ENCODE results near the gene OR51A4. TPM values are rescaled to one million over a fixed set of nuclear protein-coding genes. Genes with fewer than 3 reads are reported as not detected.

OR51A4 gene
- total and polyA plus RNA-seq, 10 of the 15 experiments (the other 5 are each of a cell fraction or from before 2014, with no cell fraction given): not detected

GRCh38 chr11:4924239-4924638 lies 23.2 kb downstream of the OR51A4 start, which contains the start of gene OR51G1 (continued):
- TF ChIP-seq ETV6 (conservative IDR thresholded peaks at IDR 0.05 in 1 of 2, IDR thresholded peaks at IDR 0.05 in 1 of 2; ENCODE audit: borderline replicate concordance in 1 of 2, low read depth in 1 of 2) (no peak), BRCA1 (IDR thresholded peaks at IDR 0.05; ENCODE audit: low read depth, low read length) (no peak)

DNA sequence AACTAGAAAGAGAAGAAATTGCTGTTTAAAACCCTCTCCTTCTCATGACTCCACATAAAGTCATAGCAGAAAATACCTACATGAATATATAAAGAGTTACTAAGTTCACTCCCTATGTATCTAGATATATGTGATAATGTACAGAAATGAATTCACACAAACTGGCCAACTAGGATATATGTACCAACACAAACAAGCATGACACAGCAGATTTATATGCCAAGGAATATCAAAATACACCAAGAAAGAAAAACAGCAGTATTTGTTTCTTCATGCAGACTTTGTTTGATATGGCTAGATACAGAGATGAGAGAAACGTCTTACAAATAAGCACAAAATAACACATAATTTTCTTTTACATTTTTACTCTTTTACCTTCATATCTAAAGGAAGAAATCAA lies 25.1 kb downstream of the OR51A4 start:
- ChIA-PET RAD21 (ENCODE audit: unreplicated experiment) (no interaction called here), POLR2A (no interaction called here), CTCF (no interaction called here), SMC1A (ENCODE audit: uncharacterized antibody, unreplicated experiment) (no interaction called here)
- Histone ChIP-seq H2AFZ (ENCODE audit: control insufficient read depth, low read depth, low read length) (no peak overlapping the region), H3K9ac (ENCODE audit: control insufficient read depth, insufficient read depth, low read length) (no peak overlapping the region), H3K27me3 (replicated peaks in 1 of 2; ENCODE audit: control insufficient read depth in 2 of 2, insufficient read depth in 2 of 2, low read length in 1 of 2) (no peaks in the 10 kb centered on the region), H3K4me3 (no peak overlapping the region), H3K36me3 (ENCODE audit: control insufficient read depth in 2 of 2, insufficient read depth in 2 of 2, low read length in 1 of 2) (no peaks in the 10 kb centered on the region), H4K20me1 (ENCODE audit: control insufficient read depth, insufficient read depth) (no peaks in the 10 kb centered on the region), H3K4me2 (ENCODE audit: control insufficient read depth, insufficient read depth) (no peak overlapping the region), H3K4me1 (ENCODE audit: control insufficient read depth, insufficient read depth, low read length) (no peaks in the 10 kb centered on the region), H3K27ac (ENCODE audit: control insufficient read depth, insufficient read depth) (no peak overlapping the region), H3K9me3 (replicated peaks; ENCODE audit: control insufficient read depth, insufficient read depth, low read length) (no peaks in the 10 kb centered on the region), H3K79me2 (ENCODE audit: control insufficient read depth, insufficient read depth, low read length) (no peaks in the 10 kb centered on the region)
- in situ Hi-C loops (cut with MboI) (no loop called here), intact Hi-C loops (cut with micrococcal nuclease; ENCODE audit: unreplicated experiment) (no loop called here)
- BruUV-seq (replicated peaks): no TSS peak
- ATAC-seq (no peak), FAIRE-seq (no peak), DNase-seq (ENCODE audit: low read depth, low spot score) (no peak)
- TF ChIP-seq, protein P1, sequence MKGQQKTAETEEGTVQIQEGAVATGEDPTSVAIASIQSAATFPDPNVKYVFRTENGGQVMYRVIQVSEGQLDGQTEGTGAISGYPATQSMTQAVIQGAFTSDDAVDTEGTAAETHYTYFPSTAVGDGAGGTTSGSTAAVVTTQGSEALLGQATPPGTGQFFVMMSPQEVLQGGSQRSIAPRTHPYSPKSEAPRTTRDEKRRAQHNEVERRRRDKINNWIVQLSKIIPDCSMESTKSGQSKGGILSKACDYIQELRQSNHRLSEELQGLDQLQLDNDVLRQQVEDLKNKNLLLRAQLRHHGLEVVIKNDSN (IDR thresholded peaks at IDR 0.05; ENCODE audit: borderline replicate concordance, extremely low read length, insufficient read depth, low read depth, low read length): no peak
- no peak for TF ChIP-seq IRF4 (IDR thresholded peaks at IDR 0.05; ENCODE audit: low read depth, low read length)
- TF ChIP-seq TCF12 (IDR thresholded peaks at IDR 0.05; ENCODE audit: low read depth, low read length): no peak
- TF ChIP-seq SMARCA5 (IDR thresholded peaks at IDR 0.05): no peak
- TF ChIP-seq TARDBP (IDR thresholded peaks at IDR 0.05; ENCODE audit: borderline replicate concordance): no peak
- no peak for TF ChIP-seq CBX5 (IDR thresholded peaks at IDR 0.05; ENCODE audit: low read depth)
- no peak for TF ChIP-seq GATAD2B (conservative IDR thresholded peaks at IDR 0.05; ENCODE audit: low read depth)
- WGBS (ENCODE audit: insufficient coverage, insufficient replicate concordance, low lambda C conversion rate, missing lambda C conversion rate): 0% methylated on average over 1 of the region's 1 CpG

All from GM12878 (cell line).